Measurements from ENCODE around the gene CPT1B. TPM values are rescaled to one million over a fixed set of nuclear protein-coding genes. Genes with fewer than 3 reads are reported as not detected.

The CPT1B gene
- total and polyA plus RNA-seq, 2 donors (not counting 1 experiment from before 2014, with no cell fraction given), result 0.82 to 4.8 TPM

GRCh38 chr22:50567721-50568252, 10.4 kb downstream of the CPT1B start:
- H3K4me1 ChIP-seq (ENCODE audit: control insufficient read depth, extremely low read depth, insufficient read depth, low read length), result peaks cover 3% of the 10 kb centered on the region
- no peak overlapping the region for H3K4me3 ChIP-seq (replicated peaks in 1 of 4; ENCODE audit: control extremely low read depth in 1 of 4, insufficient read depth in 1 of 4, low read depth in 3 of 4, low read length in 4 of 4)
- H3K79me2 ChIP-seq (ENCODE audit: control insufficient read depth, insufficient read depth, low read length), result no peaks in the 10 kb centered on the region
- no peaks in the 10 kb centered on the region for H3K27me3 ChIP-seq (ENCODE audit: control insufficient read depth, insufficient read depth, low read length)
- no peak overlapping the region for H2AFZ ChIP-seq (ENCODE audit: low read length)
- no peak overlapping the region for H3K9ac ChIP-seq (ENCODE audit: insufficient read depth, low read length)
- DNase-seq (ENCODE audit: low read depth in 2 of 2), result no peak
- no peaks in the 10 kb centered on the region for H3K9me3 ChIP-seq (ENCODE audit: control insufficient read depth, insufficient read depth, low read depth, low read length)
- TF ChIP-seq EZH2 (IDR thresholded peaks at IDR 0.05; ENCODE audit: low read length, missing control alignments) (no peak), CTCF (conservative IDR thresholded peaks at IDR 0.05 in 1 of 2, IDR thresholded peaks at IDR 0.05 in 1 of 2; ENCODE audit: low read depth in 1 of 2, low read length in 2 of 2) (no peak)
- H3K36me3 ChIP-seq (ENCODE audit: control insufficient read depth, insufficient read depth, low read length), result no peaks in the 10 kb centered on the region
- H4K20me1 ChIP-seq (ENCODE audit: control insufficient read depth, extremely low read depth, insufficient read depth, low read length), result no peaks in the 10 kb centered on the region
- no peak overlapping the region for H3K4me2 ChIP-seq (ENCODE audit: extremely low read depth, insufficient read depth, low read length)
- H3K27ac ChIP-seq (ENCODE audit: insufficient read depth, low read length), result no peak overlapping the region

GRCh38 chr22:50564289-50564688, 13.9 kb downstream of the CPT1B start:
- H3K9ac ChIP-seq (ENCODE audit: insufficient read depth, low read length), result no peak overlapping the region
- DNase-seq (ENCODE audit: low read depth in 2 of 2), result no peak
- no peaks in the 10 kb centered on the region for H3K36me3 ChIP-seq (ENCODE audit: control insufficient read depth, insufficient read depth, low read length)
- H3K4me3 ChIP-seq (replicated peaks in 1 of 4; ENCODE audit: control extremely low read depth in 1 of 4, insufficient read depth in 1 of 4, low read depth in 3 of 4, low read length in 4 of 4), result no peak overlapping the region
- H3K9me3 ChIP-seq (ENCODE audit: control insufficient read depth, insufficient read depth, low read depth, low read length), result no peaks in the 10 kb centered on the region
- no peak overlapping the region for H2AFZ ChIP-seq (ENCODE audit: low read length)
- no peak overlapping the region for H3K4me2 ChIP-seq (ENCODE audit: extremely low read depth, insufficient read depth, low read length)
- H4K20me1 ChIP-seq (ENCODE audit: control insufficient read depth, extremely low read depth, insufficient read depth, low read length), result no peaks in the 10 kb centered on the region
- no peak for TF ChIP-seq CTCF (conservative IDR thresholded peaks at IDR 0.05 in 1 of 2, IDR thresholded peaks at IDR 0.05 in 1 of 2; ENCODE audit: low read depth in 1 of 2, low read length in 2 of 2)
- no peak for TF ChIP-seq EZH2 (IDR thresholded peaks at IDR 0.05; ENCODE audit: low read length, missing control alignments)
- peaks cover 3% of the 10 kb centered on the region for H3K4me1 ChIP-seq (ENCODE audit: control insufficient read depth, extremely low read depth, insufficient read depth, low read length)
- no peak overlapping the region for H3K27ac ChIP-seq (ENCODE audit: insufficient read depth, low read length)
- H3K79me2 ChIP-seq (ENCODE audit: control insufficient read depth, insufficient read depth, low read length), result no peaks in the 10 kb centered on the region
- peaks cover 6% of the 10 kb centered on the region for H3K27me3 ChIP-seq (ENCODE audit: control insufficient read depth, insufficient read depth, low read length)

GRCh38 chr22:50563413-50564160, 14.6 kb downstream of the CPT1B start:
- peaks cover 6% of the 10 kb centered on the region for H3K27me3 ChIP-seq (ENCODE audit: control insufficient read depth, insufficient read depth, low read length)
- H2AFZ ChIP-seq (ENCODE audit: low read length), result peak overlapping the region; percentile 97
- TF ChIP-seq EZH2 (IDR thresholded peaks at IDR 0.05; ENCODE audit: low read length, missing control alignments) (no peak), CTCF (conservative IDR thresholded peaks at IDR 0.05 in 1 of 2, IDR thresholded peaks at IDR 0.05 in 1 of 2; ENCODE audit: low read depth in 1 of 2, low read length in 2 of 2) (no peak)
- H3K4me1 ChIP-seq (ENCODE audit: control insufficient read depth, extremely low read depth, insufficient read depth, low read length), result peaks cover 3% of the 10 kb centered on the region
- H3K36me3 ChIP-seq (ENCODE audit: control insufficient read depth, insufficient read depth, low read length), result no peaks in the 10 kb centered on the region
- H3K4me2 ChIP-seq (ENCODE audit: extremely low read depth, insufficient read depth, low read length), result peak overlapping the region; percentile 97
- no peaks in the 10 kb centered on the region for H4K20me1 ChIP-seq (ENCODE audit: control insufficient read depth, extremely low read depth, insufficient read depth, low read length)
- peak overlapping the region; percentile 65 to 84 (median 80) for H3K4me3 ChIP-seq (replicated peaks in 1 of 4; ENCODE audit: control extremely low read depth in 1 of 4, insufficient read depth in 1 of 4, low read depth in 3 of 4, low read length in 4 of 4)
- no peak overlapping the region for H3K9ac ChIP-seq (ENCODE audit: insufficient read depth, low read length)
- no peak overlapping the region for H3K27ac ChIP-seq (ENCODE audit: insufficient read depth, low read length)
- no peaks in the 10 kb centered on the region for H3K79me2 ChIP-seq (ENCODE audit: control insufficient read depth, insufficient read depth, low read length)
- H3K9me3 ChIP-seq (ENCODE audit: control insufficient read depth, insufficient read depth, low read depth, low read length), result no peaks in the 10 kb centered on the region
- no peak for DNase-seq (ENCODE audit: low read depth in 2 of 2)
